Thymus (tissue), 11 donors: ENCODE results near the gene ADAM15. TPM values are rescaled to one million over a fixed set of nuclear protein-coding genes. Genes with fewer than 3 reads are reported as not detected.

Experiments
- DNase-seq, 9 donors: peaks; one replicate each; pipeline ENCODE4 v3.0.0-alpha.2; 2013; ENCODE audit warnings: low spot score in 9 of 9, low read depth in 6 of 9, missing footprints in 1 of 9
- H3K27ac ChIP-seq, 2 donors: one replicate each; pipeline ENCODE4 v1.5.1; 2013; ENCODE audit warnings: control low read depth in 1 of 2, low read depth in 1 of 2, low read length in 1 of 2, mild to moderate bottlenecking in 1 of 2, moderate library complexity in 1 of 2
- H3K27me3 ChIP-seq, 2 donors: one replicate each; pipeline ENCODE4 v1.5.1; 2013; ENCODE audit warnings: low read length in 1 of 2; ENCODE audit not compliant: control insufficient read depth in 2 of 2, insufficient read depth in 1 of 2
- H3K36me3 ChIP-seq, 2 donors: one replicate each; pipeline ENCODE4 v1.5.1; 2013; ENCODE audit warnings: low read length in 1 of 2, mild to moderate bottlenecking in 1 of 2, moderate library complexity in 1 of 2; ENCODE audit not compliant: control insufficient read depth in 2 of 2, insufficient read depth in 2 of 2
- H3K4me1 ChIP-seq, 2 donors: one replicate each; pipeline ENCODE4 v1.5.1; 2013; ENCODE audit warnings: low read length in 2 of 2; ENCODE audit not compliant: control insufficient read depth in 2 of 2, insufficient read depth in 2 of 2
- H3K4me3 ChIP-seq, 2 donors: one replicate each; pipeline ENCODE4 v1.5.1; 2013; ENCODE audit warnings: low read length in 2 of 2, control low read depth in 1 of 2, mild to moderate bottlenecking in 1 of 2
- H3K9me3 ChIP-seq, 2 donors: one replicate each; pipeline ENCODE4 v1.5.1; 2013; ENCODE audit warnings: low read length in 1 of 2, mild to moderate bottlenecking in 1 of 2; ENCODE audit not compliant: control insufficient read depth in 2 of 2, insufficient read depth in 1 of 2
- WGBS: extraction: QIAGEN DNeasy Blood & Tissue Kit; methylation state at CpG from one replicate; pipeline ENCODE4 v1.1.7; 2013; 5-methylcytosine and 5-hydroxymethylcytosine counted together
- polyA plus RNA-seq: library from polyadenylated mRNA; stranded (reverse); fragments of 200-250 nt; gene quantifications from one replicate; pipeline ENCODE4 v1.2.3, GENCODE V29; 2013
- total RNA-seq: library from RNA; stranded (reverse); fragments of 120-200 nt; gene quantifications from one replicate; pipeline ENCODE4 v1.2.4, GENCODE V29; 2013
- donor health status: healthy.

ADAM15 gene
- total and polyA plus RNA-seq, 2 donors = 12.2 to 91.5 TPM

GRCh38 chr1:155051777-155052398, 772 bp downstream of the ADAM15 start:
- peak in 1 of 9 donors; percentile 19 for DNase-seq
- H3K36me3 ChIP-seq = no peaks in the 10 kb centered on the region
- 2% methylated on average over 27 of the region's 27 CpGs for WGBS
- peak overlapping the region; percentile 25 to 60 for H3K4me3 ChIP-seq
- H3K27ac ChIP-seq = peak overlapping the region in 1 of 2 donors; percentile 11
- peaks cover 29 to 74% of the 10 kb centered on the region in 2 donors for H3K27me3 ChIP-seq
- peaks cover 16 to 32% of the 10 kb centered on the region in 2 donors for H3K4me1 ChIP-seq
- H3K9me3 ChIP-seq = peaks cover 0 to 10% of the 10 kb centered on the region in 2 donors

- Histone ChIP-seq H3K4me3 (peak overlapping the region in 1 of 2 donors; percentile 60), H3K27me3 (peaks cover 29 to 74% of the 10 kb centered on the region in 2 donors), H3K9me3 (peaks cover 0 to 10% of the 10 kb centered on the region in 2 donors), H3K27ac (no peak overlapping the region), H3K4me1 (peaks cover 16 to 32% of the 10 kb centered on the region in 2 donors), H3K36me3 (peaks cover 0 to 4% of the 10 kb centered on the region in 2 donors)
- DNase-seq = peak in 1 of 9 donors; percentile 31
- 32% methylated on average over 12 of the region's 12 CpGs for WGBS
Observed at GRCh38 chr1:155052439-155053395, 1.6 kb downstream of the ADAM15 start.

DNA sequence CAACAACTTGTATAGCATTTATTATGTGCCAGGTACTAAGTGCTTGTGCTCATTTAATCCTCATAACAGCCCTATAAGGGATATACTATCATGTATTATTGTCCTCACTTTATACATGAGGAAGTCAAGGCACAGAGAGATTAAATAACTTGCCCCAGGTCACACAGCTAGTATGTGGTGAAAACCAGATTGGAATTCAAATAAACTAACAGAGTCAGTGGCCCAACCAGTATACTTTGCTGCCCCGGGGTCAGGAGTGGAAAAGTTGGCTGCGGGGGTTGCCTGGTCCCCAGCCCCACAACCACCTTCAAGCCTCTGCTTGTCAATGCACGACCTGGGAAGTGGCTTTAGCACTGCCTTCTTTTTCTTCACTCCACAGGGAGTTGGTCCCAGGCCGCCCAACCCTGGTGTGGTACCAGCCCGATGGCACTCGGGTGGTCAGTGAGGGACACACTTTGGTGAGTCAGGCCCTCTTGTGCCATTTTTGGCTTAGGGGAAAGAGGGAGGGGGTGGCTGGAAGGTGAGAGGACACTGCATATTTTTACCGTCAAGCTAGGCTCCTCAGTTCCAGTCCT, 2.5 kb downstream of the ADAM15 start:
- 96% methylated on average over 7 of the region's 7 CpGs for WGBS
- no peak for DNase-seq
- Histone ChIP-seq H3K27ac (no peak overlapping the region), H3K9me3 (peaks cover 0 to 10% of the 10 kb centered on the region in 2 donors), H3K4me3 (no peak overlapping the region), H3K36me3 (peaks cover 0 to 4% of the 10 kb centered on the region in 2 donors), H3K27me3 (peaks cover 29 to 76% of the 10 kb centered on the region in 2 donors), H3K4me1 (peaks cover 16 to 29% of the 10 kb centered on the region in 2 donors)

DNA sequence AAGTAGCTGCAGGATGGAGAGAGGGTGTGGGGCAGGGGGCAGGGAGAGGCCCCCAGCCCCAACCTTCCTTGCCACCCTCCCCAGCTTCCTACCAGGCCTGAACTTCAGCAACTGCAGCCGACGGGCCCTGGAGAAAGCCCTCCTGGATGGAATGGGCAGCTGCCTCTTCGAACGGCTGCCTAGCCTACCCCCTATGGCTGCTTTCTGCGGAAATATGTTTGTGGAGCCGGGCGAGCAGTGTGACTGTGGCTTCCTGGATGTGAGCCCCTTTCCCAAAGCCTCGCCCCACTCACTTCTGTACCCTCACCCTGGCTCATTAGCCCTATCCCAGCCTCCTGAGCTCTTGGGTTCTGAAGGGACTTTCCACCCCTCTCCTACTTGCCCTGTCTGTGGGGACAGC, 6.0 kb downstream of the ADAM15 start:
- Histone ChIP-seq H3K4me3 (no peak overlapping the region), H3K27ac (no peak overlapping the region), H3K4me1 (peaks cover 0 to 16% of the 10 kb centered on the region in 2 donors), H3K27me3 (peaks cover 13 to 74% of the 10 kb centered on the region in 2 donors), H3K9me3 (no peaks in the 10 kb centered on the region), H3K36me3 (peaks cover 0 to 4% of the 10 kb centered on the region in 2 donors)
- WGBS = 98% methylated on average over 8 of the region's 8 CpGs
- no peak for DNase-seq

GRCh38 chr1:155057788-155058211, 6.7 kb downstream of the ADAM15 start:
- DNase-seq = no peak

DNA sequence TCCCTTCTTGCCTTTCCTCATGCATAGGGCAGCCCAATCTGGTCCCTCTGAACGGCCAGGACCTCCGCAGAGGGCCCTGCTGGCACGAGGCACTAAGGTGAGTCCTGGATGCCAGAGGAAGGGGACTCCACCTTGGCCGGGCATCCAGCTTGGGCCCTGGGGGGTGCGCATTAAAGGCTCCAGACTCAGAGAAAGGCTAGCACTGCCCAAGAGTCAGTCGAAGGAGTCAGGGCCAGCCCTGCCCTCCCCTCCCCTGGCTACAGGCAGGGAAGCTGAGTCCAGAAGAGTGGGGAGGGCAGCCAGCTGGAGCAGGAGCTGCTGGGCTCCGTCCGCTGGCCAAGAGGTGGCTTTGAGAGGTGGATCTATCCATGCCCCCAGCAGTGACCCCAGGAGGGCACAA, 9.6 kb downstream of the ADAM15 start:
- no peak for DNase-seq
- 96% methylated on average over 8 of the region's 8 CpGs for WGBS
- no peak overlapping the region for H3K4me3 ChIP-seq
- peaks cover 0 to 4% of the 10 kb centered on the region in 2 donors for H3K36me3 ChIP-seq
- H3K4me1 ChIP-seq = peaks cover 10 to 35% of the 10 kb centered on the region in 2 donors
- peaks cover 10 to 73% of the 10 kb centered on the region in 2 donors for H3K27me3 ChIP-seq
- H3K9me3 ChIP-seq = no peaks in the 10 kb centered on the region
- H3K27ac ChIP-seq = no peak overlapping the region

More at GRCh38 chr1:155057788-155058211, 6.7 kb downstream of the ADAM15 start:
- Histone ChIP-seq H3K4me1 (peaks cover 0 to 16% of the 10 kb centered on the region in 2 donors), H3K27me3 (peaks cover 7 to 74% of the 10 kb centered on the region in 2 donors), H3K36me3 (peaks cover 0 to 4% of the 10 kb centered on the region in 2 donors), H3K9me3 (no peaks in the 10 kb centered on the region), H3K27ac (no peak overlapping the region), H3K4me3 (no peak overlapping the region)
- WGBS = 97% methylated on average over 13 of the region's 13 CpGs

GRCh38 chr1:155061381-155062150, 10.4 kb downstream of the ADAM15 start:
- peak; percentile 71 to 95 (median 86) for DNase-seq
- Histone ChIP-seq H3K27me3 (peaks cover 10 to 73% of the 10 kb centered on the region in 2 donors), H3K36me3 (peaks cover 0 to 4% of the 10 kb centered on the region in 2 donors), H3K4me3 (no peak overlapping the region), H3K9me3 (no peaks in the 10 kb centered on the region), H3K27ac (no peak overlapping the region), H3K4me1 (peaks cover 10 to 35% of the 10 kb centered on the region in 2 donors)
- WGBS = 53% methylated on average over 21 of the region's 21 CpGs

DNA sequence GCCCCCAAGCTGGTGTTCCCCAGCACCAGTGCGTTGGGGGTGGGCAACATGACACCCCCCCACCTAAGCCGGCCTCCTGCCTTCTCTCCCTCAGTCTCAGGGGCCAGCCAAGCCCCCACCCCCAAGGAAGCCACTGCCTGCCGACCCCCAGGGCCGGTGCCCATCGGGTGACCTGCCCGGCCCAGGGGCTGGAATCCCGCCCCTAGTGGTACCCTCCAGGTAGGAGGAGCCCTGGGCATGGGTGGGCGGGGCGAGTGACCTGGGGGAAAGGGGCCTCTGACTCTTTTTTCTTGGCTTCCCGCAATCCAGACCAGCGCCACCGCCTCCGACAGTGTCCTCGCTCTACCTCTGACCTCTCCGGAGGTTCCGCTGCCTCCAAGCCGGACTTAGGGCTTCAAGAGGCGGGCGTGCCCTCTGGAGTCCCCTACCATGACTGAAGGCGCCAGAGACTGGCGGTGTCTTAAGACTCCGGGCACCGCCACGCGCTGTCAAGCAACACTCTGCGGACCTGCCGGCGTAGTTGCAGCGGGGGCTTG, 11.1 kb downstream of the ADAM15 start:
- no peak overlapping the region for H3K27ac ChIP-seq
- peaks cover 10 to 35% of the 10 kb centered on the region in 2 donors for H3K4me1 ChIP-seq
- no peak overlapping the region for H3K4me3 ChIP-seq
- H3K36me3 ChIP-seq = peaks cover 0 to 8% of the 10 kb centered on the region in 2 donors
- H3K27me3 ChIP-seq = peaks cover 10 to 69% of the 10 kb centered on the region in 2 donors
- H3K9me3 ChIP-seq = no peaks in the 10 kb centered on the region
- WGBS = 76% methylated on average over 29 of the region's 29 CpGs
- DNase-seq = no peak
